Dedifferentiated amniotic fluid mesenchymal stem cell (primary cell): ENCODE measurements around the gene TROAP.

ENCODE experiments used
- DNase-seq: peaks from one replicate; pipeline ENCODE4 v3.0.0-alpha.2; 2016; ENCODE audit errors: extremely low spot score

Gene TROAP

GRCh38 chr12:49342066-49342913 is 19.2 kb downstream of the TROAP start:
- DNase-seq = peak; percentile 54

- no peak for DNase-seq
Observed at GRCh38 chr12:49342914-49343731, 20.1 kb downstream of the TROAP start.

- no peak for DNase-seq
Observed at GRCh38 chr12:49344486-49345050, 21.5 kb downstream of the TROAP start.

DNA sequence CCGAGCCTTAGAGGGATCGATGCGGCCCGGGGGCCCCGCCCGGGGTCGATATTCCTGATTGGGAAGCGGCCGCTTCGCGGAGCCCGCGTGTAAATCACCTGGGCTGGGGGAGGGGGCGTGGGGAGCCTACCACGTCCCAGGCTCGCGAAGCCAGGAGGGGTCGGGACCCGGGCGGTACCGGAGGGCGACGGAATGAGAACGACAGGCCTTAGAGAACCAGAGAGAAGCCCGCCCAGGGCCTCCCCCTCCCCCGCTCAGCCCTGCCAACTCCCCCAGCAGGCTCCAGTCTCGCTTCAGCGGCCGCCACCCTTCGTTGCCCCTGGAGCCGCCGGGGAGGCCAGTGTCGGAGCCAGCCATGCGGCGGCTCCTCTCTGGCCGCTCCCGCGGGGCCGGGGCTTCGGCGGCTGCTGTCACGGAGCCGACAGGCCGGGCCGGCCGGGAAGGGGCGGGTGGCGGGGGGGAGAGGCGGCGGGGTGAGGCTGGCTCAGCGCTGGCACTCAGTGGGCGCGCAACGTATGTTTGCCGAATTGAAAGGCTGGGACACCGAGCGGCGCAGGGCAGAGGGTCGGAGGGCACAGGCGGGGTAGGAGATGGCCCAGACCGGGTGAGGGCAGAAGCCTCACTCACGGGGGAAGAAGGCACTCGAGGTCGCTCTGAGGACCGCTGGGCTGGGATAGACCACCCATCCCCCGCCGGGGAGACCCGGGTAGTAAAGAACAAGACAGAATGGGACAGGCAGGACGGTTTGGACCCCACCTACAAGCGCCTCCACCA is 22.2 kb downstream of the TROAP start:
- no peak for DNase-seq

GRCh38 chr12:49345825-49346658 is 23.0 kb downstream of the TROAP start:
- no peak for DNase-seq

DNA sequence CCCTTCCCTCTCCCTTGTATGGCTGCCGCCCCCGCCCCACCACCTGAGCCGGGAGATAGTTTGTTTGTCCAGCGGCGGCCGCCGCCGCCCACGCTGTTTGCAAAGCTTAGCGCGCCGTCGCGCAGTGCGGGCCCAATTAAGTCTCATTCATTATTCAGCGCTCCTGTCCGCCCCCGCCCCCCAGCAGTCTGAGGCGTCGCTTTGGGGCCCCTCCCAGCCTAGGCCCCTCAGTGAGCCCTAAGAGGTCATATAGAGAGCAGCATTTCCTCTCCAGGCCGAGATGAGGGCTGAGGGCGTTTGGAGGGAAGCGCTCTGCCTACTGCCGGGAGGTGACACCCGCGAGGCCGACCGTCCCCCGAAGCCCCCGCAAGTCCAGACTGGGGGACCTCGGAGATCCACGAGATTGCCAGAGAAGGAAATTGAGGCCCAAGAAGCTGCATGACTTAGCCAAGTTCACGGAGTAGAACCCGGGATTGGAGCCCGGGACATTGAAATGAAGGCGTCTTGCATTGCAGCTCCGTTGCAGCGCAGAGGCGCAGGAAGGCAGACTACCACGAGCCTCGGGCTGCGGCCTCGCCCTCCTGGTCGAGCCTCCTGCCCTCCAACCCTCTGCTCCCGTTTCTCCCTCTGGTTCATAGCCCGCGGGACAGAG is 23.7 kb downstream of the TROAP start, which contains the start of gene DNAJC22:
Gene DNAJC22 (plus strand): TSS at position 230 of the 652 bp plus-strand sequence. CDS start 1,985 bp downstream, outside the sequence.
- DNase-seq = no peak

- no peak for DNase-seq
Observed at GRCh38 chr12:49347311-49348193, 24.5 kb downstream of the TROAP start.

DNA sequence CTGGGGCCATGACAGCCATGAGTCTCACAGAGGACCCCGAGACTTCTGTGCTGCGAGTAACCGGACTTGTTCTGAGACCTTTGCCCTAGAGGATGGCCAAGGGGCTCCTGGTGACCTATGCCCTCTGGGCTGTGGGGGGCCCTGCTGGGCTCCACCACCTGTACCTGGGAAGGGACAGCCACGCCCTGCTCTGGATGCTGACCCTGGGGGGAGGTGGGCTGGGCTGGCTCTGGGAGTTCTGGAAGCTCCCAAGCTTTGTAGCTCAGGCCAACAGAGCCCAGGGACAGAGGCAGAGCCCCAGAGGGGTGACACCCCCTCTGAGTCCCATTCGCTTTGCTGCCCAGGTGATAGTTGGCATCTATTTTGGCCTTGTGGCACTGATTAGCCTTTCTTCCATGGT is 25.7 kb downstream of the TROAP start:
- DNase-seq = no peak

- no peak for DNase-seq
Observed at GRCh38 chr12:49349266-49349665, 26.2 kb downstream of the TROAP start.

DNA sequence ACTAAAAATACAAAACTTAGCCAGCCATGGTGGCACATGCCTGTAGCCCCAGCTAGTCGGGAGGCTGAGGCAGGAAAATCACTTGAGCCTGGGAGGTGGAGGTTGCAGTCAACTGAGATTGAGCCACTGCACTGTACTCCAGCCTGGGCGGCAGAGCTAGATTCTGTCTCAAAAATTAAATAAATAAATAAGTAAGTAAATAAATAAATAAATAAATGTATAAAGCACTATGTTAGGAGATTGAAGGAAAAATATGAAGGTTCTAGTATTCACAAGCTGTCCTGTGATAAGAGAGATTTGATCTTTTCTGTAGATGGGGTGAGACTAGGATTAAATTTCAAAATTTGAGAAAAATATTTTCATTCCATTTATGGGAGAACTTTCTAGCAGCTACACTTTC is 29.3 kb downstream of the TROAP start:
- DNase-seq = no peak

GRCh38 chr12:49355913-49356312 is 32.9 kb downstream of the TROAP start:
- no peak for DNase-seq

DNA sequence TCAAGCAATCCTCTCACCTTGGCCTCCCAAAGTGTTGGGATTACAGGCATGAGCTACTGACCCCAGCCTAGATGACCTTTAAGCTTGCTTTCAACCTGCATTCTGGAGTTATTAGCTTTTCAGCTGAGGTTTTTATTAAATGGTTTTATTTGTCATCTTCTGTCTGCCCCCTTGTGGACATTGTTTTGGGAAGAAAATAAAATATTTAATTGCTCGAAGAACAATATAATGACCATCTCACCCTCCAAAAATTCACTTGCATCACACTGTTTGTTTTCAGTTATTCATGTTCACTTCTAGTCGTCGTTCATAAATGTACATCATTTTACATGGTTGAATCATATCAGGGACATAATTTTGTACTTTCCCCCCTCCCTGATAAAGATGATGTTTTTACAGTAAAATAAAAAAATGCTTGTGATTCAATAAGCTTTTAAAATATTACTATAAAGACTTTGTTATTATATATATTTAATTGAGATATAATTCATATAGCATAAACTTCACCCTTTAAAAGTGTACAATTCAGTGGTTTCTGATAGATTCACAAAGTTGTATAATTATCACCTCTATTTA is 34.1 kb downstream of the TROAP start:
- peak; percentile 73 for DNase-seq

GRCh38 chr12:49358483-49359141 is 35.6 kb downstream of the TROAP start:
- DNase-seq = peak; percentile 45

GRCh38 chr12:49359671-49360070 is 36.6 kb downstream of the TROAP start:
- DNase-seq = no peak

DNA sequence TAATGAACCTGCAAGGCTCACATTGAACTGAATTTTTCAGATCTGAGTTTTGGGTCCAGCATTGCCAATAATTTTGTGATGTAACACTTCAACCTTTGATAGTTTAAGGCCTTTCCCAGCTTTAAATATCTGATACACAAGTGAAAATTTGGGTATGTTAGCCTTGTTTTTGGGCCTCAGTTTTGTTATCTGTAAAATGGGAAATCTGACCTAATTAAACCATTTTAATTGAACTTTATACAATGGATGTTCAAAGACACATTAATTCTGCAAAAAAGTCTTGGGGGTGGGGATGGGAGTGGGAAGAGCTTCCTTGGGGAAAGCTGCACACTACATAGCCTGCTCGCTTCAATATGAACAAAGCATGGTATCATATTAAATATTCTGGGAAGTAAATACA is 39.0 kb downstream of the TROAP start:
- DNase-seq = no peak

DNA sequence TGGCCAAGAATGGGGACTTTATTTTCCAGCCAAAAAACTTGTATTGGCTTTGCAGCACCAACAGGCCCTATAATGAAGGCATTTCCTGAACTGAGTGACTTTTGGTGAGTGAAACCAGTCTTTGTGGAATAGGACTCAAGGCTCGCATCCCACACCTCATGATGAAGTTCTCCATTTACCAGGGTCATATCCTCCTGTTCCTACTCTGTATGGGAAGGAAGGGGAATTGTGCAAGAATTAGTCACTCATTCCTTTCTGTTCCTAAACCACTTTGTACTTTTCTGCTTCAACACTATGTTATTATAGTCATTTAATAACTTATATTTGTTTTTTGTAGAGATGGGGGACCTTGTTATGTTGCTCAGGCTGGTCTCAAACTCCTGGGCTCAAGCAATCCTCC is 41.9 kb downstream of the TROAP start:
- no peak for DNase-seq

DNA sequence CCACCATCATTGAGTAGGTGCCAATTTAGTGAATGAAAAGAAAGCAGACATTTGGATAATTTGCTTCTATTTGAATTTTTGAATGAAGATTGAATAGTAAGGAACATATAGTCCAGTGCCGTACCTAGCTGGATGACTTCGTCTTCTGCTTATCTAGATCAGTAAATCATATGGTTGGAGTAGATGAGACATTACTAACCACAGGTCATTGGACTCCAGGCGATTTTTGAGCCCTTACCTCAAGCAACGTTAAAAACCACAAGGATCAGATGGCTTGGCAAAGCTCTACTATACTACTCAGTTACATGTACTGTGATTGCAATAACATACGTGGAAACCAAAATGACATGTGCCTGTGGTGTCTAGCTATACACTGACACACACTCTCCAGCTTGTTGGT is 42.5 kb downstream of the TROAP start:
- DNase-seq = no peak

DNA sequence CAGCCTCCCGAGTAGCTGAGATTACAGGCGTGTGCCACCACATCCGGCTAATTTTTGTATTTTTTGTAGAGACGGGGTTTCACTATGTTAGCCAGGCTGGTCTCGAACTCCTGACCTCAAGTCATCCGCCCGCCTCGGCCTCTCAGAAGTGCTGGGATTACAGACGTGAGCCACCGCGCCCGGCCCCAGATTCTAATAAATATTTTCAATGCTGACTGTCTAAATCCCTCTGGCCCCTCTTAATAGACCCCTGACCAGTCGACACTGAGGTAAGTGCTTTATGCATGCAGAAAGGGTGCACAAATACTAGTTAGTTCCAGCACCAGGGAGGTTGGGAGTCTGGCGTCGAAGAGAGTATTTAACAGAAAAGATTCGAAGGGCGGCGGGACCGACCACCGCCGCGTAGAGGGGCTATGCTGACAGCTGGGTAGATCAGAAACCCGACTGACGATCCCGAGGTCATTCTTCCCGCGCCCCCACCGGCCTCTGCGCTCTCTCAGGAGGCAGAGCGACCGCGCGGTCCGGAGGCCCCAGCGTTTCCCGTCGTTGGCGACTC is 43.1 kb downstream of the TROAP start:
- DNase-seq = no peak
